Measurements from ENCODE around the gene IFT74.

Gene IFT74

DNA sequence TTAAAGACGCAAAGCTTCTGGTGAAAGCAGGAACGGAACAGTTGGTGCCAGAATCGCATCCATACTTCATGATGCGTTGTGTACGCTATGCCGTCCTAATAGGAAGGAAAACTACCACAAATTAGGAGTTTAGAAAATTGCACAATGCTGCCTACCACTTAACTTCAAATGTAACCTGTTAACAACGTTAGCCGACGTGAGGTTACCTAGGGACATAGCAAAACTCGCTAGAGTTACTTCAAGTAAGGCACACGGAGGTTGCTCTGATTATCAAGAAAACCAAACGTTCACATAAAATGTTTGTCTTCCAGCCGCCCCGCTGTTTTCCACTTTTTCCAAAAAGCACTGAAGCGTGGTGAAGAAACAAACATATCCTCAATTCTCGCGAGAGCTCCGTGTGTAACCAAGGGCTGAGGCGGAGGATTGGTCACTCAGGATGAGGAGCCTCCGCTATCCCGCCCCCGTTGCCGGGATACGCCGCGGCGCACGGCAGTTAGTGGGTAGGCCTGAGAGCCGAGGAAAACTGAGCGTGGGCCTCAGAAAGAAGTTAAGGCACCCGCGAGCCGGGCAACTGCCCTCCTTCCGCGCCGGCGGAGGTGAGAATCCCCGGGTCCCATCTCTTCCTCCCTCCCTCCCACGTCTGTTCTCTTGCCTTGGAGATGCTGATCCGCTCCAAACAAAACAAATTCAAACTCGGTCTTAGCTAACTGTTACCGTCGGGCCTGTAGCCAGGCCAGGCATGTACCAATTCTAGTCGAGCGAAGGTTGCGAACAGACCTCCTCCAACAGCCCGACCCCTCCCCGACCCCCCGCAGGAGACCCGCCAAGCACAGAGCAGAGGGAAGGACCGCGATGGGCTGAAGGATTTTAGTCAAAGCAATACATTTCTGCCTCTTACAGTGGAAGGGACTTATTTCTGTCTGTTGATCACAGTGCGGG is at the start of gene IFT74:
Gene IFT74 (plus strand): TSS at position 492 of the 939 bp plus-strand sequence. CDS start 5,556 bp downstream, outside the sequence.
- in situ Hi-C loops (cut with MboI; ENCODE audit: low sequenced_read_pairs) = no loop called here

DNA sequence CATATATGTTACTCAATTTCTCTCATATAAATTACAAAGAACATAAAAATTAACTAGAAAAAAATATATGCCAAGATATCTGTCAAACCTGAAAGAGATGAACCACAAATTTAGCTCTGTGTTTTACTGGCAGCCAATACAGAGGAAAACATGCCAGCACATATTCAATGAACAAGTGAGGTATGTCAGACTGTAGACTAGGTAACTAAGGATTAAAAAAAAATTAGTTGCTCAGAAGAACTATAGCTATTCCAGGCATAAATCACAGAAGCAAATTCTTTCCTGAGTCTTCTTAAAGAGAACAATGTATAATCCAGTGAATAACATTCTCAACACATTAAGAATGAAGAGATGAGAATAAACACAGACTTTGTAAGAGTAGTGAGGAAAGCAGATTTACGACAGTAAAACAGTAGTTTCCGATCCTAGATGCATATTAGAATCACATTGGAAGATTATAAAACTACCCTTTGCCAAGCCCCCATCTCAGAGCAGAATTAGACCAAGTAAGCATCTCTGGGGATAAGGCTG is 43.0 kb upstream of the IFT74 start:
- in situ Hi-C loops (cut with MboI; ENCODE audit: low sequenced_read_pairs) = no loop called here

DNA sequence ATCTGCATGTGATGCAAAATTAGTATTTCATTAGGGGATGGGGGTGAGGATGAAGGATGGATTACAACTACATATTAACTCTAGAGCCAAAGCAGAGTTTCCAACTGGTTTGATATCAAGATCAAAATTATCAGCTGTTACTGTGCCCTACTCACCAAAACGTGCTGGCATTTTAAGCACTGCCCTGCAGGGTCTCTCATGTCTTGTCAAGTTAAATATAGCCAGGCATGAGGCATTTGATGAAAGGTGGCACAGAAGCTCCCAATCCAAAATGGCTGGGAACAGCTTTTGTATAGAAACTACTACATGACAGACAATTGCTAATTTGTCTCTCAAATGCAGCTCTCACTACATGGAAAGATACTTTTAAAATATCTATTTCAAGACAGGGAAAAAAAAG is 36.5 kb upstream of the IFT74 start:
- in situ Hi-C loops (cut with MboI; ENCODE audit: low sequenced_read_pairs) = no loop called here

DNA sequence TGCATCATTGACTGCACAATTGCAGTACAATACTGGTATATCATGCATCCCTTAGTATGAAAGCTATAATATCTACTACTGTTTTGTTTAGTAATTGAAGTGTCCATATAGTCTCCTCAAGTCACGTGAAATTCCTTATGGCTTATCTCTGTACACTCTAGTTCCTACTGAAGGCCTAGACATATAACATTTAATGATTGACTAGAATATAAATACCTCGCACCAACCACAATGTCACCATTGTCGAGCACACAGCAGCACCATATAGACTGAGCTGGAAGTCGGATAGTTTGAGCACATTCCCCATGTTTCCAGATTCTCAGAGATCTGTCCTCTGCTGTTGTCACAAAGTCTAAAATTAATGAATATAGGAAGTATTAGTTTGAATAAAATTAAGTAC is 30.6 kb upstream of the IFT74 start:
- in situ Hi-C loops (cut with MboI; ENCODE audit: low sequenced_read_pairs) = no loop called here

DNA sequence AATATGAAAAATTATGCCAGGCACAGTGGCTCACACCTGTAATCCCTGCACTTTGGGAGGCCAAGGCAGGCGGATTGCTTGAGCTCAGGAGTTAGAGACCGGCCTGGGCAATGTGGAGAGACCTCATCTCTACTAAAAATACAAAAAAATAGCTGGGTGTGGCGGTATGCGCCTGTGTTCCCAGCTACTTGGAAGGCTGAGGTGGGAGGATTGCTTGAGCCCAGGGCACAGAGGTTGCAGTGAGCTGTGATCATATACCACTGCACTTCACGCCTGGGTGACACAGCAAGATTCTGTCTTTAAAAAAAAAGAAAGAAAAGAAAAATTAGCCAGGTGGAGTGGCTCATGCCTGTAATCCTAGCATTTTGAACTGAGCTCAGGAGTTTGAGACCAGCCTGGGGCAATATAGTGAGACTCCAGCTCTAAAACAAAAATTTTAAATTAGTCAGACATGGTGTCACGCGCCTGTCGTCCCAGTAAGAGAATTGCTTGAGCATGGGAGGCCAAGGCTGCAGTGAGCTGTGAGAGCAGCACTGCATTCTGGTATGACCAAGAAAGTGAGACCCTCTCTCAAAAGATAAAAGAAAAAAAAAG is 27.2 kb upstream of the IFT74 start:
- in situ Hi-C loops (cut with MboI; ENCODE audit: low sequenced_read_pairs) = no loop called here

DNA sequence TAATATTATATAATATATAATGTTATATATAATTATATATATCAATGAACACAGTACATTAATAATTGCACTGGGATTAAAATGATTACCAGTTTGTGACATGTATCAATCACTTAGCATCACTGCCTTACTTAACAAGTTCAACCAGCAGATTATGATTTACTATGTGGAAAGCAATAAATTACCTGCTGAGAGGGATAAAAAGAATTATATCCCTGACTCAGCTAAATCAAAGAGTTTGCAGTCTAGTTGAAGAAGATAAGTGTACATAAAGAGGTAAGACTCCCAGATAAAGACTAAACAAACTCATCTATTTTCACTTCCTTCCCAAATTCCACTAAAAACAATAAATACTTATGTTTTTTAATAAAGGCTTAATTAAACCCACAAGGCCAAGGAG is 20.4 kb upstream of the IFT74 start:
- in situ Hi-C loops (cut with MboI; ENCODE audit: low sequenced_read_pairs) = no loop called here

DNA sequence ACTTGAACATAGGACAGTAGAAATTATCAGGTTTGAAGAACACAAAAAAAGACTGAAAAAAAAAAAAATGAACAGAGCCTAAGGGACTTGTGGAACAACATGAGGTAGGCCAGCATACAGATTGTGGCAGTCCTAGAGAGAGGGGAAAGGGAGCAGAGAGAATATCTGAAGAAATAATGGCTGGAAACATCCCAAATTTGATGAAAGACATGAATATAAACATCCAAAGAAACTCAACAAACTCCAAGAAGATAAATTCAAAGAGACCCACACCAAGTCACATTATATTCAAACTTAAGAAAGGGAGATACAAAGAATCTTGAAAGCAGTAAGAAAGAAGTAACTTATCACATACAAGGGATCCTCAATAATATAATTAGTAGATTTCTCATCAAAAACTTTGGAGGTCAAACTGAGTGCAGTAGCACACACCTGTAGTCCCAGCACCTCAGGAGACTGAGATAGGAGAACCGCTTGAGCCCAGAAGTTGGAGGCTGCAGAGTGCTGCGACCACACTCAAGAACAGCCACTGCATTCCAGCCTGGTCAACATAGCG is 18.3 kb upstream of the IFT74 start:
- in situ Hi-C loops (cut with MboI; ENCODE audit: low sequenced_read_pairs) = no loop called here

DNA sequence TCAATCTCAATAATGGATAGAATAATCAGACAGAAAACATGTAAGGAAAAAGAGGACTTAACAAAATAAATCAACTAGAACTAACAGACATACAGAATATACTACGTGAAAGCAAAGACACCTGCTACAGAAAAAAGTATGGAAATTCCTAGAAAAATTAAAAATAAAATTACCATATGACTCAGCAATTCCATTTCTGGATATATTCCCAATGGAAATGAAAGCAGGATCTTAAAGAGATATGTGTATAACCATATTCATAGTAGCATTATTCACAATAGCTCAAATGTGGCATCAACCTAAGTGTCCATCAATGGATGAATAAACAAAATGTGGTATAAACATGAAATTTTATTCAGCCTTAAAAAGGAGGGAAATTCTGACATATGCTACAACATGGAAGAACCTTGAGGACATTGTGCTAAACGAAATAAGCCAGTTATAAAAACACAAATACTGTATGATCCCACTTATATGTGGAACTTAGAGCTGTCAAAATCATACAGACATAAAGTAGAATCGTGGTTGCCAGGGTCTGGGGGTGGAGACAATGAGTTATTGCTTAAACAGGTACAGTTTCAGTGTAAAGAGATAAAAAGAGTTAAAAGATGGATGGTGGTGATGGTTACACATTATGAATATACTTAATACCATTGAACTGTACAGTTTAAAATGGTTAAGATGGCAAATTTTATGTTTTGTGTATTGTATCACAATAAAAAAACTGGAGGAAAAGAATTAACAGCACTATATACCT is 16.1 kb upstream of the IFT74 start:
- in situ Hi-C loops (cut with MboI; ENCODE audit: low sequenced_read_pairs) = no loop called here

DNA sequence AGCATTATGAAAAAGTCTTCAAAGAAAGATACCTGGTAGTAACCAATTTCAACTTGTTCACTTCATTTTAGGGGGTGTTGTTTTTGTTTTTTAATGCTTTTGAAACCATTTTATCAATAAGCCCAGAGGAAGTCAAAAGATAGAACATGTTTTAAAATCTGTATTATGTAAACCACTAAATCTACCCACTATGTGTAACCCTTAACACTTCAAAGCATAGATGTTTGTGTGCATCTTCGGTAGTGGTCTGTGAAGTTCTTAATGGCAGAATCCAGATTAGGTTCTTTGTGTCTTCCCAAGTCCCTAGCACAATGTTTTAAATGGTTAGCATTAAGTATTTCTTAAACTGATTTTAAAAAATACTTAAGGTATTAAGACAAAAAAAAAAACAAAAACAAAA is 15.4 kb upstream of the IFT74 start:
- in situ Hi-C loops (cut with MboI; ENCODE audit: low sequenced_read_pairs) = no loop called here

DNA sequence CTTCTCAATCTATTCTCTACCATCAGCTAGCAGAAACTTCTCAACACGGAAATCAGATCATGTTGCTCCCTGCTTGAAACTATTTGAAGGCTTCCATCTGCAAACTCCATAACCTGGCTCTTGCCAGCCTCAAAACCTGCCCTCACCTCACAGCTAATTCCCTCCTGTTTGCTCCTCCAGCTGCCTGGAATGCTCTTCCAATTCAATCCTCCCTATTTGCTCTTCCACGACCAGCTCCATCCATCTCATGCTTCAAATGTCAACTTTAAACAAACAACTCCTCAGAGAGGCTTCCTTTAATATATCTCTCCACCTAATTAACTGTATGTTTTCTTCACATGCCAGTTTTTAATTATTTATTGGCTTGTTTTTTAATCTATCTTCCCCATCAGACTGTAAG is 10.6 kb upstream of the IFT74 start:
- in situ Hi-C loops (cut with MboI; ENCODE audit: low sequenced_read_pairs) = no loop called here

DNA sequence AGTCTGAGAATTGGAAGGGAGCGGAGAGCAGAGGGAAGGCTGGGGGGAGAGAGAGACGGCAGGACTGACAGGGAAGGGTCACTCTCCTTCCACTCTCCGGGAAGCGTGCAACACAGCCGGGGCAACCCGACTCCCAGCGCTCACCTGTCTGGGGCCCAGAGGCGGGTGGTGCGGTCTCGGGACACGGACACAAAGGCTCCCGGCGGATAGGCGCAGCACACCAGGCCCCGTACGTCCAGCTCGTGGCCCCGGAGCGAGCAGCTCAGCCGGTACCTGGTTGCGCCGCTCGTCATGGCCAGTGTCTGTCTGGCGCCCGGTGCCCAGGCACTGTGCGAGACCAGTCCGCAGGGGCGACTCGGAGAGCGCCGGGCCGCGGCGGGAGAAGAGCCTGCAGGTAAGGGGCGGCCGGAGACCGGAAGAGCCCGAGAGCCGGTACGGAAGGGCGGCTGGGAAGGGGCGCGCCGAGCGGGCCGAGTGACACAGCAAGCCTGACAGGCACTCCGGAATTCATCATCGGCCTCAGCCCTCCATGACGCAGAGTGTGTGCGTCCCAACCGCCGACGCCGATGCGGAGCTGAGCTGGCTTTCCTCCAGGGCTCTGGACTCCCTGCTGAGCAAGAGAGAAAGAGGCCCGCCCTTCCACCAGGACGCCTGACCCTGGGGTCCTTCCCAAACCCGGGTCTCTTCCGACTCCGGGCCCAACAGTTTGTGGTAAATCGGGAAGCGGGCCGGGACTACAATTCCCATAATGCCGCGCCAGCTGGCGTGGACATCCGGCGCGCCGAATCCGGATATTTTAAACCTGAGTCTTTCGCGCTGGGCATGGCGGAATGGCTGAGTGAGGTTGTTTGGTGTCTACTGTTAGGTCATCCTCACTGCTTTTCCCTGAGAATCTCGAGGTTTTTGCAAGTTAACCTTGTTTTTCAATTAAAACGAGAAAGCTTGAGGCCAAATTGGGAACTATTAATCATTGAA is 9.2 kb upstream of the IFT74 start, which contains the start of gene PLAA:
Gene PLAA (minus strand): TSS at position 490 of the 975 bp plus-strand sequence. CDS start 197 bp downstream, at position 293.
- in situ Hi-C loops (cut with MboI; ENCODE audit: low sequenced_read_pairs) = no loop called here

DNA sequence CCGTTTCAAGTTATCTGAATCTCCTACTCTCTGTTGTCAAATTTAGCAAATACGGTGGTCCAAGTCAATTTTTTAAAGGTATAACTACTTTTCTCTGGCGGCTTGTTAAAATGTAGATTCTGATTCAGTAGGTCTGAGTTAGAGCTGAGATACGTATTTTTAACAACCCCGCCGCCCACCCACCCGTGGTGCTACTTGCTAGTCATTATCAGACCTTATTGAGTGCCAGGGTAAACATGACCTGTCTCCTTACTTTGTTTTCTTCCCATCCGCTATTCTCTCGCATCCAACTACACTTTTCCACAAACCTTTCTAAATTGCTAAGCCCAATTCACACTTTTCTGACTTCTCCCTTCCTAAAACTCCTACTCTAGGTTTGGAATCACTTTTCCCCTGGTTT is 8.5 kb upstream of the IFT74 start:
- in situ Hi-C loops (cut with MboI; ENCODE audit: low sequenced_read_pairs) = no loop called here

DNA sequence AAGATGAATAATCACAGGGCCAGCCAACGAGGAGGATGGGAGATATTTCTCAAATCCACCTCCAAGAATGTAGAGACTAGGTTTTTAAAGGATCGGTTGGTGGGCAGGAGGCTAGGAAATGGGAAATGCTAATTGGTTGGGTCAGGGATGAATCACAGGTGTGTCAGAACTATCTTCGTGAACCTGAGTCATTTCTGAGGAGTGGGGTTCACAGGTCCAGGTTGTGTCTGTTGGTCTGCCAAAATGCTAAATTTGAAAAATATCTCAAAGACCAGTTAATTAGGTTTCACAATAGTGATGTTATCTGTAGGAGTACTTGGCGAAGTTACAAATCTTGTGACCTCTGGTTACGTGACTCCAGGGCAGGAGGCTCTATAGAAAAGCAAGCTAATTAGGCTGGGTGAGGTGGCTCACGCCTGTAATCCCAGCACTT is 6.6 kb upstream of the IFT74 start:
- in situ Hi-C loops (cut with MboI; ENCODE audit: low sequenced_read_pairs) = no loop called here

DNA sequence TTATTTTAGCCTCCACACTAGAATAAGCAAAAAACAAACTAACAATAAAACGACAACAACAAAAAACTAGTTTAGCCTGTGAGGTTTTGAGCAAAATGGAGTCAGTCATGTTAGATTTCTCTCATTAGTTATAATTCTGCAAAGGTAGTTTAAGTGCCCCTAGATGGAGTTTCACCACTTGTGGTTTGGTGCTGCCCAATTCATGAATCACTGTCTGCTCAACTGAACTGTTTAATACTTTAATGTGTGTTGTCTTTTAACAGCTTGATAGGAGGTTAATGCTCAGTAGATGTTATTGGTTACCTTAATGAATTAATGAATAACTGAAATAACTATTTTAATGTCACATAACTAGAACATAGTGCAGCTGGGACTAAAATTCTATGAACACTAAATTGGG is 5.7 kb upstream of the IFT74 start:
- in situ Hi-C loops (cut with MboI; ENCODE audit: low sequenced_read_pairs) = no loop called here

DNA sequence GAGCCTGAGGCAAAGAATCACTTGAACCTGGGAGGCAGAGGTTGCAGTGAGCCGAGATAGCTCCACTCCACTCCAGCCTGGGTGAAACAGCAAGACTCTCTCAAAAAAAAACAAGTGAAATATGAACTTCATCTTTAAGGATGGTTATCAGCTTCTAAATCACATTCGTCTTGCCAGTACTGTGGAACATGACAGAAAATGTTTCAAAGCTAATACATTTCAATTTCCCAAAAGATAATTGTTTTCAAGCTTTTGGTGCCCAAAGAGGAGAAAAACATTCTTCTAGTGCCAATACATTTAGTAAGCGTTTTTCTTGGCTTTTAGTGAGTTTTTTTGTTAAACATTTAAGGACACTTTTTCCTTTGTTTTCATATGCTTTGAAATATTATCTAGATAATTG is 4.4 kb upstream of the IFT74 start:
- in situ Hi-C loops (cut with MboI; ENCODE audit: low sequenced_read_pairs) = no loop called here

DNA sequence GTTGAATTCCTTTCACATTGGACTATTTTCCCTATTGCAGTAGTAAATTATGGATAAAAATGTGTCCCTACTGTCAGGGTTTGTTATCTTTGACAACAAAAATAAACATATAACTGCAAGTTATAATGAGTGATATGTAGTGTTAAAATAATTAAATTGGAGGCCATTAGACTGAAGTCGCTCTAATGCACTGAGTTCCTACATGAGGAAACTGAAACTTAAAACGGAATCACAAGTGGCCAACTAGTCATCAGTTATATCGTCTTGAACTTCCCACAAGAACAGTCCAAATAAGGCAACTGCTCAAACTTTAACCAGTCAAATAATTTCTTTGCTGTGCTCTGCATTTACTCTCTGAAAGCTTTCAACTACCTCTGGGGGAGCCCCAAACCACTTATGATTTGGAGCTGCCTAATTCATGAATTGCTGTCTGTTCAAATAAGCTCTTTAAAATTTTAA is 2.1 kb upstream of the IFT74 start:
- in situ Hi-C loops (cut with MboI; ENCODE audit: low sequenced_read_pairs) = no loop called here

DNA sequence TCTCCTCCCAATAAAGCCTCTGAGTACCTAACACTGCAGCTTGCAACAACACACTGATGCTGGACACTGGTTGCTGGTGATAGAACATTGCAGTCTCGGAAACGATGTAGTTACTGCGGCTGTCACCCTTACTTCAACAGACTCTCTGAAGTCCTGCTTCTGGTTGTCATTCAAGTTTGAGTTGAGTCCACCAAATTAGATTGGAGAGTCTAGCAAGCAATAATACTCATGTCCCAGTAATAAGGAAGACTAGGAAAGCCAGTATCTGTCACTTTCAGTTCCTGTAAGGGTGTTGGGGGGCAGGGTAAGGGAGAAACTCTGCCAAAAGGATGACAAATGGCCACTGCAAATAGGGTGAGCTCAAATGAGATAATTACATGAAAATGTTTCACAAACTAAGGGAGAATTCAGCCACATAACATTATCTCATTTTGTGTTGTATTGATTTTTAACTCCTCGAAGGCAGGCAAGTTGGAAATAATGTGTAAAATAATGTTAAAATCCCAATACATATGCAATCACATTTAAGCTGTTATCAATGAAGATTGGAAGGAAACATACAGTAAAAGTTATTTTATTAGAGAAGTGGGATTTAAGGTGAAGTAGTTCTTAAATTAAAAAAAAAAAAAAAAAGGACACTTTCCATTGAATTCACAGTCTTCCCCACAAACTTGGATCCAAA is 849 bp upstream of the IFT74 start:
- in situ Hi-C loops (cut with MboI; ENCODE audit: low sequenced_read_pairs) = no loop called here

DNA sequence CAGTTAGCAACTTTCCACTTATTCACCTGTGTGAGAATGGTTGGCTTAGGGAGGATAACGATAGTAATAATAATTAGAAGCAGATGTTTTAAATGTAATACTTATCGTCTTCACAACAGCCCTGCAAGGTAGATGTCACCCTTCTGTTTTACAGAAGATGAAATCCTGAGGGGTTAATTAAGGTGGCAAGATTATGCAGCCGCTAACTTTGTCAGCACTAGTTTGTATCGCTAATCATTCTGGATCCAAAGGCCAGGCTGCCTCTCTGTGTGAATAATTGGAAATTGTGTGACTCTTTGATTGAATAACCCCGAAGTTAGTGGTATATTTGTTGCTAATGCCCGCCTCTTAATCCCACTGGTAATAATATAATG is 635 bp downstream of the IFT74 start:
- in situ Hi-C loops (cut with MboI; ENCODE audit: low sequenced_read_pairs) = no loop called here

DNA sequence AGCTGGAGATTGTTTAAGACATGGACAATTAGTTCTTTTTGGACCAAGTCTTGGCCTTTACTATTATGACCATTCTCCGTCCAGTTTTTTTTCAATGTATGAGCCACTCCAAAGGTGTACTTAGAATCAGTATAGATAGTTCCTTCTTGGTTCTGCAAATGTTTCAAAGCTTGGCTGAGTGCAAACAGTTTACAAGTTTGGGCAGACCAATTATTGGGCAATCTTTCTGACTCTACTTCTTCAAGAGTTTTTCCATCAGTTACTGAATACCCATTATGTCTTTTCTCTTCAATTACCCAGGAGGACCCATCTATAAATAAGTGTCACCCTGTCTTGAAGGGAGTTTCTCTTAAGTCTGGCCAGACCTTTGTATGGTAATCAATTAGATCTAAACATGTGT is 15.5 kb downstream of the IFT74 start:
- in situ Hi-C loops (cut with MboI; ENCODE audit: low sequenced_read_pairs) = no loop called here
